GM21447 (cell line): Measurements from ENCODE around the gene PTCHD4.

ENCODE experiments used
- ATAC-seq: cut with Tn5 transposase; IDR thresholded peaks from one replicate; pipeline ENCODE4 v1.9.1; 2021; ENCODE audit not compliant: unreplicated experiment

The PTCHD4 gene

GRCh38 chr6:48100588-48100895, 10.5 kb downstream of the PTCHD4 start:
- no peak for ATAC-seq

DNA sequence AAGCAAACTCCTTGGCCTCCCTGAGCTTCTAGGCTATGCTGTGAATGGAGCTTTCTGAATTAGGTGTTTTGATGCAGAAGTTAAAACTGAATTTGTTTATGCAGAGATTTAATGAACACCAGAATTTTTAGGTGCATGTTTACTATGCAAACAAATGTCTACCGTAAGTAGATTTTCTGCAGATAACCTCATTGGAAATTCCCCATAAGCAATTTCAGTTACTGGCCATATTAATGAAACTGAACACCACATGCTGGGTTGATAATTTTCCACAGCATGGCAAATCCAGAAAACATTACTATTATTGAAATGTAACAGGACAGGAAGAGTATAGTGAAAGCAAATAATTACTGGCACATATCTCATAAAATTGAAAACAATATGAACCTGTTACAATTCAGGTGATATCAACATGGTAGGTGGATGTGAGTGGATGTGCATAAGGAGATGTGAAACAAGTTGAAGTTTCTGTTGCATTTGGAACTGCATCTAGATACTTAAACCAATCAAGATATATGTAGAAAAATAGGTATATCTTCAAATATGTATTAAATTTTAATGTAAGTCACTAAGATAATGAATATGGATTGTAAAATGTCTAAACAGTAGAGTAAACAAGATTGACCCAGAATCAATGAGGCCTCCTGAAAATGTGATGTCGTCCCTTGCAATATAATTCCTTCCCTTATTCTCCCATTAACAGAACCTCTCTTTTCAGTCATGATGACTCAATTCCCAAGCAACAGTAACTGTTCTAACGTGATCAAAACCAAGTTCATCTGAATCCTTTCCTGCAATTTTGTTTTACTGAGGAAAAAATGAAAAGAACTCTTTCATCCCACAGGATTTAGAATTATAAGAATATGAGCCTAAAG, 11.0 kb downstream of the PTCHD4 start:
- ATAC-seq, result no peak

DNA sequence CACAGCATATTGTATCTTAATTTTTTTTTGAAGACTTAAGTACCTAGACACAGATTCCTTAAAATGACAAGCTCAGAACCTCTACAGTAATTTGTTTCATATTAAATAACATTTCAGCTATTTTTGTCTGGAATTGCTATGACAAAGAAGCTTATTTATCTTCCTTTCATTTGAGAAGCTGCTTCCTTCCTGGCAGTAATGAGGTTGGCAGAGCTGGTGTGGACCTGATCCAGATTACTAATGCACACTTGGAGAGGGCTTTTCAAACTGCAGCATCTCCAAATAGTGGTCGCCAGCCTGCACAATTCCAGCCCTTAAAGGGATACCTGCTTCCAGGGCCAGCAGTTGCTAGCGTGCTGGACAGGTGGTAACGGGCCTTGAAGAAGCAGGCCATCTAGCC, 12.1 kb downstream of the PTCHD4 start:
- no peak for ATAC-seq

DNA sequence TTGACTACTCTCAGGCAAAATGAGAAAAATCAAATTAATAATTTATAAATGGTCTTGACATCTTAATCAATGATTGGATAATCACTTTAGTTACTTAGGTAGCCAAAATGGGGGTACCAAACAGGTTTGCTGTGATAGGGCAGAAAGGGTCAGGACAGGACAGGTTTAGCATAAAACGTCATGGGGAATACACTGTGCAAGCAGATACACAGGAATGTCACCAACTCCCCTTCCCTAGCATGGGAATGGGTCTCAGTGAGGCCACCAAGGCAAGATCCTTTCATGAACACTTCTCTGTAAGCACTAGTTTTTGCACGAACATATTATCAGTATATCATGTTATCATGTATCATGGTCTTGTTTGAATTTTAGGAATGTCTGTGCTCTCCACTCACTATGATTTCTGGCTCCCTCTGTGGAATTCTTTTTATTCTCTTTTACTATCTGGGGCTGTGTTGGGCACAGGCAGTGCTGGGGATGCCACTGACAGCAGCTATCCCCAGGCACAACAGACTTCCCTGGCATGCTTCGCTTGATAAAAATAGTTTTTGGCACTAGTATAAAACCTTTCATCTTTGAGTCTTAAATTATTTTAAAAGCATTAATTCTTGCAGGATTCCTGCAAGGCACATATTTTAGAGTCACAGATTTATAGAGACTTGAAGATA, 18.3 kb downstream of the PTCHD4 start:
- no peak for ATAC-seq

GRCh38 chr6:48090546-48090945, 20.5 kb downstream of the PTCHD4 start:
- ATAC-seq, result no peak

- ATAC-seq, result no peak
These were observed 23.5 kb downstream of the PTCHD4 start for GRCh38 chr6:48087448-48087847.

DNA sequence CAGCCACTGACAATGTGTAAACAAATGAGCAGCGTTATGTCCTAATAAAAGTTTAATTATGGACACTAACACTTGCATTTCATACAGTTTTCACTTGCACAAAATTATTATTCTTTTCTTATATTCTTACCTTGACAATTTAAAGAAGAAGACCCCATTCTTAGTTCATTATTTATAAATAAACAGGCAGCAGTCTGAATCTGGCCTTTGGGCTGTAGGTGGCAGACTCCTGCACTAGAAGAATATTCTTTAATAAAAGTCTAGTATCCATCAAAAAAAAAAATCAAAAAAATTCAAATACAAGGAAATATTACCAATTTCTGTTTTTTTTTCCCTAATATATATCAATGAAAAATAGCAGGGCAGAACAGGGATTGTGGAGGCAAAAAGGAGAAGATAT, 24.8 kb downstream of the PTCHD4 start:
- ATAC-seq, result no peak

- no peak for ATAC-seq
These were observed 25.8 kb downstream of the PTCHD4 start for GRCh38 chr6:48085131-48085741.

GRCh38 chr6:48084201-48084600, 26.8 kb downstream of the PTCHD4 start:
- ATAC-seq, result no peak

- no peak for ATAC-seq
These were observed 30.6 kb downstream of the PTCHD4 start for GRCh38 chr6:48080227-48081009.

- no peak for ATAC-seq
These were observed 32.9 kb downstream of the PTCHD4 start for GRCh38 chr6:48078120-48078519.

DNA sequence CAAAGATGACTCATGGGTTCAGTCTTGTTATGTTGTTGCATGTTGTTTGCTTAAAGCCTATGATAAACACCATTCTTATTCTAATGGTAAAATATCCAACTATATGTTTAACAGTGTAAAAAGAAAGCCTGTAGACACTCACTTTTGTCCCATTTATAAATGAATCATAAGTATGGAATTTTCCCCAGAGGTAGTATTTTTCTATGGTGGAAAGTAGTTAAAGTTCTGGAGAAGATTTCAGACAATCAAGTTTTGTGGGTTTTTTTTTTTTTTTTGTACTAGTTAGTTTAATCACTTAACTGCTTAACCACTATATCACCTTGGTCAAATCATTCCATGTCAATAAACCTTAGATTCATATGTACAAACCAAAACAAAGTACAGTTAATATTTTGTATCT, 35.8 kb downstream of the PTCHD4 start:
- ATAC-seq, result no peak

DNA sequence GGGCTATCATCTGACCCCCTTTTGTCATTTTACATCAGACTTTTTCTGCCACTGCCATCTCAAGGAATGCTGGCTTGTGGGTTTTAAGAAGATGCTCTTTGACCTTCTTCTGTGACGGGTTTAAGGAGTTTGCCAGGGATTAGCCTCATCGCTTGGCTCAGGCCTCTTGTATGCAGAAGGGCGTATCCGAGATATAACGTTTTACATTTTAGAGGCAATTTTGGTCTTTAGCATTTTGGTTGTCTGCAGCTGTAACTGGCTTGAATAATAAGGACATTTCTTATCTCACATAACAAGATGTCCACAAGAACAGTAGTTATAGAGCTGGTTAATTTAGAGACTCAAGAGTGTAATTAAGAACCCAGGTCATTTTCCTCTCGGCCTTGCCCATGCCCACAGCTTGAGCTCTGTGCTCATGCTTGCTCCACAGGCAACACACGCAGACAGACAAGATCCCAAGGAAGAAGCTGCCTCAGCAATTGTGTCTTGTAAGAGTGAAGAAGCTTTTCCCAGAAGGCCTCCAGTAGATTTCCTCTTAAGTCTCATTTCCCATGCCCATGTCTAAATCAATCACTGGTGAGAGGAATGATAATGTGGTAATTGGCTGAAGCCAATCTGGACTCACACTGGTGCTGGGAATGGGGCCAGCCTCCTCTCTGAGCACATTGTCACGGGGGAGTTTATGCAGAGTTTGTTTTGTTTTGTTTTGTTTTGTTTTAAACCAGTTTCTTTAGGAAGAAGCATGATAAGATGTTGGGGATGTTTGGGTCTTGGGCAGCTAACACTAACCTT, 36.8 kb downstream of the PTCHD4 start:
- no peak for ATAC-seq

DNA sequence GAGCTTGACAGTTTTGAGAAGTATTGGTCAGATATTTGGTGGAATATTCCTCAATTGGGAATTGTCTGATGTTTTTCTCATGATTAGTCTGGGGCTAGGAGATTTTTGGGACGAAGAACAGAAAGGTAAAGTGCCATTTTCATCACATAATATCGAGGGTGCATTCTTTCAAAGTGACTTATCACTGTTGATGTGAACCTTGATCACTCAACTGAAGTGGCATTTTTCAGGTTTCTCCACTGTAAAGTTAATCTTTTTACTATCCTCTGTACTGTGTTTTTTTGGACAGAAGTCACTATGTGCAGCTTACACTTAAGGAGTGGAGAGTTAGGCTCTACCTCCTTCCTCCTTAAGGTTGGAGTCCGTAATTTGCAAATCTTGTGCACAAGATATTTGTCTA, 39.2 kb downstream of the PTCHD4 start:
- ATAC-seq, result no peak

DNA sequence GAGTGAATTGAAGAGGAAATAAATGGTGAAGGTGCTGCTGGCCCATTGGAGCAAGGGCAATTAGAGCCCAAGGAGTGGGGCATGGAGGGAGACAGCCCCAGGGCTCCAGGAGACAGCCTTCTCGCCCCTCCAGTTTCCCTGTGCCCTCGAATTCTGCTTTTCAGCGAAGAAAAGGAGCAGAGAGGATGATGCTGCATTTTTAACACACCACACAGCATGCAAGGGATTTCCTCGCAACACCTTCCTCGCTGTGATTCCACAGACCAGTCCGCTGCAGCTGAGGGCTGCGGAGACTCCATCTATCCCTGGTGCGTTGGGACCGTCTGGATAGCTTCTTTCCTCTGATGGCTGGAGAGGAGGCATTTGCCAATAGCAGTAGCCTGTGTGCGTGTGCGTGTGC, 41.7 kb downstream of the PTCHD4 start:
- ATAC-seq, result no peak

DNA sequence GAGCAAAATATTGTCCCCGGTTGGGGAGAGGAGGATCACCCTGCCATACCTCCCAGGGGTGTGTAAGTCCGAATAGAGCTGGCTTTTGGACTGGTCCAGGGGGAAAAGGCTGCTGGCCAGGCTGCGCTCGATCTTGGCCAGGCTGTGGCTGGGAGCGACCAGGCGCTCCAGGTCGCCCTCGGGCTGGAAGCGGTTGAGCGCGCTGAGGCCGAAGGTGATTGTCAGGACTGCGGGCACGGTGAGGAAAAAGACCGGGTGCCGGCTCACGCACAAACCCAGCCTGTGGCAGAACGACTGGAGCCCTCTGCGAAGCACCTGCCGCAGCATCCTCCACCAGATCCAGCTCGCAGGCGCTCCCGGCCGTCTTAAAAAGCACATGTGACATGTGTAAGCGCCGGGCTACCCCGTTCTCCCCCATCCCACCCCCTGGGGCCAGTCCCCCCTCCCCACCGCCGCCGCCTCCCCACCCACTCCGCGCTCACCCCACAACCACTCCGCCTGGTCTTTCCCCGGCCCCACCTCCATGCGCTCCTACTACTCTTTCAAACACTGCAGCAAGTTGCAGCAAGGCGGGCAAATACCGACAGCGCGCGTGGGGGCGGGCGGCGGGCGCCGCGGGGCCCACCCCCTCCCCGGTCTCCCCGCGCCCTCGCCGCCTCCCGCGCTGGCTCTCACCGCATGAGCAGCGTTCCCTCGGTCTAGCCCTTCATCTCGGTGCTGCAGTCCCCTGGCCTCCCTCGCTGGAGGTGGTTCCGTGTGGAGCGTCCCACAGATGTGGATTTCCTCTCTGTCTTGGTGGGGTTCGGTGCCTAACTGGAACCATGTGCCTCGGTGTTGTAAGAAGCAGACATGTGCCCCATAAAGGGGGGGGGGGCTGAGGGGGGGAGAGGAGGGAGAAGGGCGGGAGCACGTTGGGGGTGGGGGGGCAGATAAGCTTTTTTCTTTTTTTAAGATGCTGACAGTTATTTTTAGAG, 42.4 kb downstream of the PTCHD4 start:
- ATAC-seq, result no peak

- no peak for ATAC-seq
These were observed 43.1 kb downstream of the PTCHD4 start for GRCh38 chr6:48067886-48068277.

DNA sequence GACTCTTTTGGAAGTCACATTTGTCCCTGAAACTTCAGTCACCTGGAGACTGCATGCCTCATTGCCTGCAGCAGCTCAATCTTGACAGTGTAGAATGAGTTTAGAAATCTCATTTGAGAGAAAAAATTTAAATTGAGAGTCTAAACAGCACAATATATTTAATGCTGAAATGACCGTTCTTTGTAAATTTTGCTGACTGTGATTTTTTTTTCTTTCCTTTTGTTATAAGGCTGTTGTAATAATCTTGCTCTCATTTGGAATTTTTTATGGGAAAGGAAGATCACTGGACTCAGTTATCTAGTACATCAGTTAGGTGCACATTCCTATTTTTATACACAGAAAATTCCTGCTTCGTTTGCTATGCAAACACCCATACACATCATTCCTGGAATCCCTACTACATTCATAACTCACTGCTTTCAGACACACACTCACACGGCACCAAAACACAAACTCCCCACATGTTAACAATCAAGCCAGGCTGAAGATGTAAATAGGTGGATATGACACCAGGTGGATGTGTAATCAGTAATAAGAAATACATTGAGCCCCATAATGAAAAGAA, 43.8 kb downstream of the PTCHD4 start:
- no peak for ATAC-seq

DNA sequence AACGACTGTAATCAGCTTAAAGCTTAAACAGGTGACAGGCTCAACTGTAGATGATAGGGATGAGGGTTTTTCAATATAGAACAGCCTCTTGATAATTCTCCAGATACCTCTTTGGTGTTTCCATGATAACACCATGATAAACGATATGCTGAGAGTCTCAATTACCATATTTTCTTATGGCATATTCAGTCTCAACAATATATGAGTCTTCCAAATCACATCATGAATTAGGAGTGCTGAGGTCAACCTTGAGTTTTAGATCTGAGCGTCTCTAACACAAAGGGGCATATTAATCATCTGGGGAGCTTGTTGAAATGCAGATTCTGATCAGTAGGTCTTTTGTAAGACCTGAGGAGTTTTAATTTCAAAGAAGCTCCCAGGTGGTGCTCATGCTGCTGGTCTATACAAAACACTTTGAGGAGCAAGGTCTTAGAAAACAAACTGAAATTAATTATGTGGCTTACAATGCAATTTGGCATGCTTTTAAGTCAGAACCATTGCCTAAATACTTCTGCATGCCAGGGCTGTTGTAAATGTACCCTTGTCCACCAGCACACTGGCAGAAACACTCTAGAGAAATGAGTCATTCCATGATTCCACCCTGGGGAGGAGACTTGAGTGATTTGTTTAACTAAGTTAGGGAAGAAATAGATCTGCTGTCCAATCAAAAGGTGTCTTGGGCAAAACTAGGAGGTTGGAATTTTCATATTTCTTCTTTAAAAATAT, 49.6 kb downstream of the PTCHD4 start:
- no peak for ATAC-seq
